Activated CD4-positive, alpha-beta T cell treated with anti-CD3 and anti-CD28 coated beads, Interleukin-2, amount 50 U/mL, for 24 hours (primary cell): ENCODE results near the gene INPP4B.
"Not testable (repeated sequence)": the region's sequence is repeated elsewhere in the genome, so short reads cannot be mapped to it uniquely, and the experiment has no call there.

ENCODE experiments used
- DNase-seq, 2 donors: peaks; one replicate each; pipeline ENCODE4 v3.0.0-alpha.2; 2020; ENCODE audit warnings: low read depth in 1 of 2, low spot score in 1 of 2

Gene INPP4B

DNA sequence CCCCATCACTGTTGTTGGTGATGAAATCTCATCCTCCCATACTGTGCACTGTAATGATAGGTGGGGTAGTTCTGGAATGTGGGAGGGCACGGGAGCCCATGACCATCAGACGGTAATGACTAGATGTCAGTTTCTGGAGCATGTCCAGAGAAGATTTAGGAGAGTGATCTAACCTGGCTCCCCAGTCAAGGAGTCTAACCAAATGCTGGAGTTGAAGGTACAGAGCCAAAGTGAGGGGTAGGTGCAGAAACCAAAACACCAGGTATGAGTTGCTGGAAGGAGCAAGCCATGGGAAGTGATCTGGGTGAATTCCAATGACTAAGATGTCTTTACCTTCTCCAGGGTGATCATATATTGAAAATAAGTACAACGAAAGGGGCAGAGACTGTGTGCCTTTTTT, 296.9 kb downstream of the INPP4B start:
- DNase-seq: no peak

- DNase-seq: no peak
Observed at GRCh38 chr4:142548491-142548890, 297.6 kb downstream of the INPP4B start.

DNA sequence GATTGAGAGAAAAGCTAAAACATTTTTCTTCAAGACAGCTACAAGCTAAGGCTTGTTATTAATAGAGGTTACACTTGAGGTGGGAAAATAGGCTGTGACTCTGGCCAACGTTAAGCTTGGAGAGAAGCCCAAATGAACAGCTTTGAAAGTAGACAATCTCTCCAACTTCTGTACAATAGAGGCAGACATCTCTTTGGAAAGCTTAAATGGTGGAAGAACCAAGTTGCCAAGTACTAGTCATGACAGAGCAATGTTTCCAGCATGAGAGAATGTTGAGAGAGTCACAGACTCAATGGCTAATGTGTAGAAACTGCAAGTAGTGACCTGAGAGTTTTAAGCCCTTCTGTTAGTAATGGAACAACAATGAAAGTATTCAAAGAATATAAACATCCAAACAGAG, 298.1 kb downstream of the INPP4B start:
- no peak for DNase-seq

DNA sequence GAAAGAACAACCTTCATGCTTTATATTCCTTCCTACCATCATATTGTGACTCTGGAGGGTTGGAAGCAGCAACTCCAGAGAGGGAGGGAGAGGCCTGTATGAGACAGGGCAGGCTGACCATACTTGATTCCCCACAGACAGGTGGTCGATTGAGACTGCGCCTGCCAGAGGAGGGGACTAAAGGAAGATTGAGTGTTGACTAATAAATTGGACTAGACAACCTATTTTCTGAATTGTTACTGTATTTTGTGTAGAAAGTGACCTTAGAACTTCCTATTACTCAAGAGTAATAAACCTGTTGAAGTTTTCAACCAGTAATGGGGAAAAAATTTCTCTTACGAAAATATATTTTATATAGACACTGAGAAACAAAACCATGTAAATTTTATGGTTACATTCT, 301.5 kb downstream of the INPP4B start:
- no peak for DNase-seq

GRCh38 chr4:142544039-142544438, 302.1 kb downstream of the INPP4B start:
- DNase-seq: no peak

DNA sequence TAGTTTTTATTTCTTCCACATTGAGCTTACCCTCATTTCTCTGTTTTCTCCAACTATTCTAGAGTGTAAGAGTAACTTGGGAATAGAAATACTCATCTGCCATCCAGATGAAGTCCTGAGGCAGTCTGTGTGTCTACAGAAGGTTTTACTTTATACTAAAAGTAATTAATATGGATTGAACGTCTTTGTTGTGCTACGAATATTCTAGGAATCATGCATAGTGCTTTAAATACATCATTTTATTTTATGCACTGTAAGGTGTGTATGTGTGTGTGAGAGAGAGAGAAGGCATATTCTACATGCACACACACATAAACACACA, 305.7 kb downstream of the INPP4B start:
- no peak for DNase-seq

DNA sequence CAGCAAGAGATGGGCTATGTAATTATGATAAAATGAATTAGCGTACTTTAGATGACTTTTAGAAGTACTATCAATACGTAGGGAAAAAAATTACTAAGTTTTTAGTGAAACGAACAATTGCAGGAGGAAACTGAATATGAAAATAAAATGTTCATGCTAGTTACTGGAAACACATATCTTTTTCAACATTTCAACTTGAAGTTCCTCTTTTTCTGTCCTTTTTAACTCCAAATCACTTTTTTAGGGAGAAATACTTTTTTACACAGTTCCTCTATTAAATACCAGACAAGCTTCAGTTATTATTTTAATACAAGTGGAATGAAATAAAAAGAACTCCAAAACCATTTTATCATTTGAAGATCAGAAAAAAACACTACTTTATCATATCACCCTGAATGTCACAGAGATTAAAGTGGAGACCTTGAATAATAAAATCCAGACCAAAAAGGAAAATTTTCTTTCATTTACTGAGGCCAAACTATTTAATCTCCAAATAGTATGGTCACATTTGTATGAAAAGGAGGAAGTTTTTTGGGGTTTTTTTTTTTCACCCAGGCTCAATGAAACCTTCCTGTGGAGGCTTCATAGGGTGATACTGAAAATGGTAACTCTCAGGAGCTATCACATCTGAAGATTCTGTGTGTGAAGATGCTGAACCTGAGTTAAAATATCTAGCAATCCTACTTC, 306.2 kb downstream of the INPP4B start:
- DNase-seq: no peak

DNA sequence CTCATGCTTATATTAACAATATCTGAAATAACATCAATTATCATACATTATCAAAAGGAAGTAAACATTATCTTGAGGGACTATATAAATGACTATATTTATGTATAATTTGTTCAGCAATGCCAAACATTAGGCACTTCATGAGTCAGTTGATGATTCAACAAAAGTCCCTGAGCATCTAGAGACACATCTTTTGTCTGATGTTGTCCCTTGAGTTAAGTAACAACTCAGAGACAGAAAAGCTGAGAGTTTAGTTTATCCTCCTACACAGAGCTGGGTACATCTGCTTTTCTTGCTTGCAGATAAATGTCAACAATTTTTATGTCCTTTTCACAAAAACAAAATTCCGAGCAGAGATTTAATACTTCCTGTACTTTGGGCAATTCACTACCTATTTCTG, 311.1 kb downstream of the INPP4B start:
- no peak for DNase-seq

- DNase-seq: no peak
Observed at GRCh38 chr4:142532054-142532453, 314.0 kb downstream of the INPP4B start.

DNA sequence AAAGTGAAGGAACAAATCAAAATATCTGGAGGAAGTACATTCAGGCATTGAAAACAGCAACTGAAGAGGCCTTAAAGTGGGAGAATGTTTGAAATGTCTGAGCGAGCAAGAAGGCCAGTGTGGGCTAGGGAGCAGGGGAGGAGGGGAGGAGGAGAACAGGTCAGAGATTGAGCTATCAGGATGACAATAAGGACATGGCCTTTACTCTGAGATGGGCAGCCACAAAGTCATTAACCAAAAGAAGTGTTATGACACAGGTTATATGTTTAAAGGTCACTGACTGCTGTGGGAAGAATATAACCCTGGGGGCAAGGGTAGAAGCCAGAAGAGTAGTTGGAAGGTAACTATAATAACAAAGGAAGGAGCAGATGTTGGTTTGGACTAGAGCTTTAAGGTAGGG, 315.4 kb downstream of the INPP4B start:
- no peak for DNase-seq

GRCh38 chr4:142528433-142528832, 317.7 kb downstream of the INPP4B start:
- DNase-seq: no peak

DNA sequence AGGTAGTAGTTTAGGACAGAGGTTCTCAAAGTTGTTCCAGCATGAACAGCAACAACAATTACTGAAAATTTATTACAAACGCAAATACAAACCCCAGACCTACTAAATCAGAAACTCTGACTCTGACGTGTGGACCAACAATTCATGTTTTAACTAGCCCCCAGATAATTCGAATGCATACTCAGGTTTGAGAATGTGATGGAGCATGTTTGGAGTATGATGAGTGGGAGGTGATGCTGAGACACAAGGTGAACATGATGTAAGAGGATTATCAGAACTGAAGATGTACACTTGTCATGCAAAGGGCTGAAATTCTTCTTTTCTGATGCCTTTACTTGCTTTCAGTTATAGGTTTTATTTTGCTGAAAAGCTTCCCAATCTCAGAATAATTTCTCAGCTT, 323.0 kb downstream of the INPP4B start:
- DNase-seq: no peak

- DNase-seq: no peak
Observed at GRCh38 chr4:142519342-142519741, 326.8 kb downstream of the INPP4B start.

- DNase-seq: no peak
Observed at GRCh38 chr4:142516686-142517526, 329.2 kb downstream of the INPP4B start.

DNA sequence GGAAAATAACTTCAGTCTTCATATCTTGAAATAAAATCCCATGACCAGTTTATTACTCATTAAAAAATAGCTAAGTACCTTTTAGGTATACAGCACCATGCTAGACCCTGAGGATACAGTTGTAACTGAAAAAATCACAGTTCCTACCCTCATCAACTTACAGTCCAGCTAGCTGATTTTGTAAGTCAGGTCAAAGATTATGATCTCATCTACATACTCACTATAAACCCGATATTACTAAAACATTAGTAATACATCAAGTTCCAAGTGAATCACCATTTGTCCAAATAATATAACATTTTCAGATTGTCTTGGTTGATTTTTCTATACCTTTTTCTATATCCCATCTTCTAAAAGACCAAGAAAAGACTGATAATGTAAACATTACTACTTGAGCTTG, 333.9 kb downstream of the INPP4B start:
- DNase-seq: no peak

DNA sequence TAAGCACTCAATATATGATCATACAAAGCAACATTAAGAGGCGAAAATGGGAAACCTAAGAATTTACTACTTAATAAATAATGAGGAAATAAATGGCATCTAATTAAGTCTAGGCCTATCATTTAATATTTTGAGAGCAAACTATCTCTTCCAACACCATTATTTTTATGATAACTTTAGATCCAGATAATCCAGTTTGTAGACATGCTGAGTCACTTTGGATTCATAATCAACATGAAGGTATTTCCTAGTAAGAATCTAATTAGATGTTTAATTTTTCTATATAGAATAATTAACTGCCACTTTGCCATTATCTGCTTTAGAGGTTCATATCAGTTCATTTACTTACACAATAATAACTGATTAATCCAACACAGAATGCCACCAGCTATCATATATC, 336.2 kb downstream of the INPP4B start:
- DNase-seq: no peak

DNA sequence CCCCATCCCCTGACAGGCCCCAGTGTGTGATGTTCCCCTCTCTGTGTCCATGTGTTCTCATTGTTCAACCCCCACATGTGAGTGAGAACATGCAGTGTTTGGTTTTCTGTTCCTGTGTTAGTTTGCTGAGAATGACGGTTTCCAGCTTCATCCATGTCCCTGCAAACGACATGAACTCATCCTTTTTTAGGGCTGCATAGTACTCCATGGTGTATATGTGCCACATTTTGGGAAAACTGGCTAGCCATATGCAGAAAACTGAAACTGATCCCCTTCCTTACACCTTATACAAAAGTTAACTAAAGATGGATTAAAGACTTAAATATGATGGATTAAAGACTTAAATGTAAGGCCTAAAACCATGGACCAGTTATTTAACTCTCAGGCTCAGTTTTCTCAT, 336.7 kb downstream of the INPP4B start:
- not testable (repeated sequence) for DNase-seq

DNA sequence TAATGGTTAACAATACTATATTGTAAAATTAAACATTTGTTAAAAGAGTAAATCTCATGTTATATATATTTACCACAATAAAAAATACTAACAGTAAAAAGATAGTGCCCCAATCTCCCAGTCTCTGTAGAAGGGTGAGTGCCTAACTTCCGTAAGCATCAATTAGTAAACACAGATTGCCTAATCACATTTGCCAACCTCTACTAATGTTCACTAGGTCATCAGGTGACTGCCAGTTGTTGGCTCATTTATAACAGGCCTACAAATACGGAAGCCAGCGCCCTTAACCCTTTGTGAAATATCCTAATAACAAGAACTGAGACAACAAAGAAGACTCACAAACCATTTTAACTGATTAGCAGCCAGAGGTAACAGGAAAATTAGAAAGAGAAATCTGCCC, 345.1 kb downstream of the INPP4B start:
- no peak for DNase-seq

DNA sequence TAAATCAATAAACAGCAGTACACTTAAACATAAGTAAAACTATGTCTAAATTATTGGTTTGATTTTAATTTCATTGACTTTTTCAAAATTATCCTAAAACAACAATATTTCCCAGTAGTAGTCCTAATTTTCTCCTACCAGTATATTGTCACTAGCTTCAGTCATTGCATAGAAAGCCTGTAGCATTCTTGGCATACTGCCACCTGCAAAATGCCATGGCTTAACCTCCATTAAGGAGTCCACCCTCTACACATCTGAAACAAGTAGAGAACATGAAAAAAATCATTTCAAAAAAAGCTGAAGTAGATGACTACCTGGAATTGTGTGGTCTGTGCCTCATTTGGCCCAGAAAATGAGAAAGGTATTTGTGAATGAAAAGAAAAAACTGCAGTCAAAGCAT, 348.5 kb downstream of the INPP4B start:
- DNase-seq: no peak

GRCh38 chr4:142493255-142494110, 352.6 kb downstream of the INPP4B start:
- DNase-seq: no peak

GRCh38 chr4:142485452-142485851, 360.6 kb downstream of the INPP4B start:
- DNase-seq: no peak

- no peak for DNase-seq
Observed at GRCh38 chr4:142480244-142480643, 365.9 kb downstream of the INPP4B start.
